Eye (tissue), 1 donor: Measurements from ENCODE around the gene HEXIM1.

Experiments used
- DNase-seq: peaks from one replicate; pipeline ENCODE4 v3.0.0-alpha.2; 2015

Gene HEXIM1

GRCh38 chr17:45175759-45176115 is 27.5 kb downstream of the HEXIM1 start:
- DNase-seq: no peak

GRCh38 chr17:45177563-45177962 is 29.3 kb downstream of the HEXIM1 start:
- no peak for DNase-seq

- no peak for DNase-seq
These were observed 35.9 kb downstream of the HEXIM1 start for GRCh38 chr17:45184144-45184543.

- no peak for DNase-seq
These were observed 38.6 kb downstream of the HEXIM1 start for GRCh38 chr17:45186801-45187354.

GRCh38 chr17:45189009-45189408 is 40.7 kb downstream of the HEXIM1 start:
- no peak for DNase-seq

- DNase-seq: peak; percentile 39
These were observed 42.4 kb downstream of the HEXIM1 start for GRCh38 chr17:45190503-45191255.

- no peak for DNase-seq
These were observed 47.1 kb downstream of the HEXIM1 start for GRCh38 chr17:45195424-45195823.

GRCh38 chr17:45197108-45197507 is 48.8 kb downstream of the HEXIM1 start:
- DNase-seq: no peak

- DNase-seq: peak; percentile 93
These were observed 49.5 kb downstream of the HEXIM1 start for GRCh38 chr17:45197555-45198334.

- DNase-seq: peak; percentile 72
These were observed 52.4 kb downstream of the HEXIM1 start for GRCh38 chr17:45200701-45201100.

GRCh38 chr17:45201457-45201856 is 53.2 kb downstream of the HEXIM1 start:
- DNase-seq: no peak
